Endothelial cell of umbilical vein (primary cell): ENCODE measurements around the gene UBE2F. TPM values are rescaled to one million over a fixed set of nuclear protein-coding genes. Genes with fewer than 3 reads are reported as not detected.

Source experiments
- BruUV-seq: library from RNA; stranded (reverse); fragments of 400-500 nt; replicated peaks from 2 replicates; lab custom pipeline; 2021; lab: Mats Ljungman, UMichigan
- CTCF ChIA-PET: fragments of 300-600, 350-600 bp; sonication (Branson Sonifier 250); formaldehyde crosslinking; loops from one replicate; lab custom pipeline; 2021; ENCODE audit warnings: antibody characterized with exemption, inconsistent platforms; lab: Charles Lee
- POLR2A ChIA-PET: fragments of 300-600, 350-600 bp; sonication (Branson Sonifier 250); formaldehyde crosslinking; loops from one replicate; lab custom pipeline; 2021; ENCODE audit warnings: antibody characterized with exemption, inconsistent platforms; lab: Charles Lee
- DNase-seq: peaks from one replicate; pipeline ENCODE4 v3.0.0-alpha.2; 2011; ENCODE audit warnings: low read depth, low spot score
- FAIRE-seq: peaks from 2 replicates; lab custom pipeline; 2011; peaks lifted over from hg19 to GRCh38; lab: Jason Lieb, UNC
- H2AFZ ChIP-seq: 2 replicates; pipeline ENCODE4 v1.6.0; 2012; ENCODE audit warnings: low read depth, low read length, control low read depth, inconsistent platforms
- H3K27ac ChIP-seq: 2 replicates; pipeline ENCODE4 v1.5.1; 2011; ENCODE audit warnings: low read depth, mild to moderate bottlenecking, control low read depth, low read length, moderate library complexity; ENCODE audit not compliant: insufficient read depth
- H3K27me3 ChIP-seq, 2 experiments: 2 replicates each; pipeline versions ENCODE4 v1.6.0 to v1.6.1; 2011; ENCODE audit warnings: low read length in 2 of 2, mixed read lengths in 1 of 2; ENCODE audit not compliant: control insufficient read depth in 2 of 2, insufficient read depth in 2 of 2
- H3K36me3 ChIP-seq, 2 experiments: 2 replicates in 1 of 2; 3 replicates in 1 of 2; pipeline ENCODE4 v1.5.1; 2011; ENCODE audit warnings: low read length in 2 of 2, mild to moderate bottlenecking in 1 of 2, moderate library complexity in 1 of 2; ENCODE audit not compliant: control insufficient read depth in 2 of 2, insufficient read depth in 2 of 2; ENCODE audit errors: extremely low read depth in 1 of 2
- H3K4me1 ChIP-seq: 3 replicates; pipeline ENCODE4 v1.5.1; 2011; ENCODE audit warnings: mild to moderate bottlenecking, low read length; ENCODE audit not compliant: control insufficient read depth, insufficient read depth; ENCODE audit errors: extremely low read depth
- H3K4me2 ChIP-seq: 2 replicates; pipeline ENCODE4 v1.6.1; 2011; ENCODE audit warnings: low read length, control low read depth, mixed read lengths; ENCODE audit not compliant: insufficient read depth
- H3K4me3 ChIP-seq, 3 experiments: fragments of 200-600 bp in 1 of 3; sonication (generic), shearing (Covaris generic) in 1 of 3; replicated peaks in 1 of 3; 2 replicates each; pipeline ENCODE4 v1.5.1; 2011 to 2016; ENCODE audit warnings: control low read depth in 3 of 3, low read length in 3 of 3, mild to moderate bottlenecking in 2 of 3, inconsistent platforms in 1 of 3, low read depth in 1 of 3, moderate library complexity in 1 of 3; ENCODE audit not compliant: insufficient read depth in 1 of 3
- H3K79me2 ChIP-seq: 2 replicates; pipeline ENCODE4 v1.6.0; 2012; ENCODE audit warnings: low read length, inconsistent platforms; ENCODE audit not compliant: control insufficient read depth, insufficient read depth
- H3K9ac ChIP-seq: replicated peaks from 2 replicates; pipeline ENCODE3; 2011; ENCODE audit warnings: low read length, control low read depth; ENCODE audit not compliant: insufficient read depth; ENCODE audit errors: extremely low read depth
- H3K9me1 ChIP-seq: replicated peaks from 3 replicates; pipeline ENCODE4 v1.6.0; 2011; ENCODE audit warnings: mild to moderate bottlenecking, low read length; ENCODE audit not compliant: control insufficient read depth, insufficient read depth; ENCODE audit errors: extremely low read depth
- H3K9me3 ChIP-seq: replicated peaks from 2 replicates; pipeline ENCODE4 v1.5.1; 2012; ENCODE audit warnings: low read length, inconsistent platforms; ENCODE audit not compliant: control insufficient read depth, insufficient read depth
- H4K20me1 ChIP-seq: replicated peaks from 2 replicates; pipeline ENCODE3; 2011; ENCODE audit warnings: mild to moderate bottlenecking, low read length; ENCODE audit not compliant: control insufficient read depth, insufficient read depth; ENCODE audit errors: extremely low read depth
- EZH2 ChIP-seq: IDR thresholded peaks from 2 replicates; pipeline ENCODE4 v1.6.1; 2012; ENCODE audit warnings: borderline replicate concordance, low read depth, mild to moderate bottlenecking, moderate library complexity, low read length, inconsistent platforms; ENCODE audit not compliant: severe bottlenecking
- FOS ChIP-seq: IDR thresholded peaks from 2 replicates; pipeline ENCODE4 v1.6.1; 2011; ENCODE audit warnings: mild to moderate bottlenecking, low read length, moderate library complexity, borderline replicate concordance; ENCODE audit not compliant: insufficient read depth
- GATA2 ChIP-seq: IDR thresholded peaks from 2 replicates; pipeline ENCODE4 v1.7.0; 2011; ENCODE audit warnings: low read depth, mild to moderate bottlenecking, moderate library complexity, mixed read lengths, low read length; ENCODE audit not compliant: insufficient read length, insufficient read depth
- JUN ChIP-seq: IDR thresholded peaks from 2 replicates; pipeline ENCODE4 v1.6.1; 2011; ENCODE audit warnings: borderline replicate concordance, low read depth; ENCODE audit not compliant: insufficient read length, insufficient read depth
- MYC ChIP-seq: IDR thresholded peaks from one replicate; pipeline ENCODE4 v1.6.1; 2011; ENCODE audit warnings: mild to moderate bottlenecking, low read depth, low read length
- POLR2A ChIP-seq: IDR thresholded peaks from 2 replicates; pipeline ENCODE4 v1.6.1; 2012; ENCODE audit warnings: low read depth, mild to moderate bottlenecking, control low read depth, low read length
- POLR2AphosphoS5 ChIP-seq: IDR thresholded peaks from 2 replicates; pipeline ENCODE4 v1.6.1; 2012; ENCODE audit warnings: low read depth, mild to moderate bottlenecking, control low read depth, low read length, moderate library complexity; ENCODE audit not compliant: insufficient read depth
- dilution Hi-C: fragments of 300-500 bp; cut with MboI; formaldehyde crosslinking; loops from one replicate; pipeline ENCODE4 v1.15.0; 2019; ENCODE audit warnings: low sequenced_read_pairs; ENCODE audit not compliant: extremely low pct_ligation_motif_present
- intact Hi-C: fragments of 100-400 bp; cut with micrococcal nuclease; formaldehyde crosslinking; loops from one replicate; pipeline ENCODE4 v1.10.0; 2022
- polyA plus RNA-seq, 4 experiments: library from polyadenylated mRNA; depleted of rRNA in 3 of 4; stranded (reverse) in 3 of 4; unstranded in 1 of 4; fragments of >200 nt; gene quantifications; 2 replicates each; pipeline versions ENCODE4 v1.2.1 to v1.2.3, GENCODE V29; 2011 to 2012; ENCODE audit warnings: missing spikeins in 1 of 4
- total RNA-seq: library from RNA; stranded (reverse); gene quantifications from 2 replicates; pipeline ENCODE4 v1.2.3, GENCODE V29; 2021
- TF ChIP-seq, protein P1 (sequence below): IDR thresholded peaks from 2 replicates; pipeline ENCODE4 v1.6.1; 2011; ENCODE audit not compliant: insufficient read depth, insufficient read length
- TF ChIP-seq, protein P2 (sequence below), 2 donors: IDR thresholded peaks; 1 replicate in 1 of 2; 2 replicates in 1 of 2; pipeline ENCODE4 v1.5.1; 2011; ENCODE audit warnings: low read length in 2 of 2, mild to moderate bottlenecking in 2 of 2, moderate library complexity in 2 of 2, control low read depth in 1 of 2, inconsistent platforms in 1 of 2, low read depth in 1 of 2; ENCODE audit not compliant: insufficient read depth in 1 of 2; ENCODE audit errors: extremely low read depth in 1 of 2

The UBE2F gene
- total and polyA plus RNA-seq, 2 donors (not counting 3 experiments of a cell fraction or from before 2014, with no cell fraction given) = 42.3 to 45.6 TPM

- H3K79me2 ChIP-seq = no peaks in the 10 kb centered on the region
- no peak for DNase-seq
- H3K9me3 ChIP-seq = no peaks in the 10 kb centered on the region
- H3K9ac ChIP-seq = no peak overlapping the region
- H3K4me2 ChIP-seq = no peak overlapping the region
- no peak for FAIRE-seq
- ChIA-PET POLR2A (no interaction called here), CTCF (no interaction called here)
- no peak overlapping the region for H2AFZ ChIP-seq
- no peaks in the 10 kb centered on the region for H4K20me1 ChIP-seq
- BruUV-seq = no TSS peak
- dilution Hi-C loops (no loop called here), intact Hi-C loops (no loop called here)
- no peaks in the 10 kb centered on the region for H3K27me3 ChIP-seq
- H3K36me3 ChIP-seq = peaks cover 0 to 5% of the 10 kb centered on the region in 2 experiments
- no peaks in the 10 kb centered on the region for H3K4me1 ChIP-seq
- no peak overlapping the region for H3K4me3 ChIP-seq
- TF ChIP-seq, protein P1, sequence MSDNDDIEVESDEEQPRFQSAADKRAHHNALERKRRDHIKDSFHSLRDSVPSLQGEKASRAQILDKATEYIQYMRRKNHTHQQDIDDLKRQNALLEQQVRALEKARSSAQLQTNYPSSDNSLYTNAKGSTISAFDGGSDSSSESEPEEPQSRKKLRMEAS = no peak
- TF ChIP-seq POLR2AphosphoS5 (no peak), FOS (no peak), EZH2 (no peak), MYC (no peak), GATA2 (no peak), JUN (no peak), POLR2A (no peak)
- TF ChIP-seq, protein P2, sequence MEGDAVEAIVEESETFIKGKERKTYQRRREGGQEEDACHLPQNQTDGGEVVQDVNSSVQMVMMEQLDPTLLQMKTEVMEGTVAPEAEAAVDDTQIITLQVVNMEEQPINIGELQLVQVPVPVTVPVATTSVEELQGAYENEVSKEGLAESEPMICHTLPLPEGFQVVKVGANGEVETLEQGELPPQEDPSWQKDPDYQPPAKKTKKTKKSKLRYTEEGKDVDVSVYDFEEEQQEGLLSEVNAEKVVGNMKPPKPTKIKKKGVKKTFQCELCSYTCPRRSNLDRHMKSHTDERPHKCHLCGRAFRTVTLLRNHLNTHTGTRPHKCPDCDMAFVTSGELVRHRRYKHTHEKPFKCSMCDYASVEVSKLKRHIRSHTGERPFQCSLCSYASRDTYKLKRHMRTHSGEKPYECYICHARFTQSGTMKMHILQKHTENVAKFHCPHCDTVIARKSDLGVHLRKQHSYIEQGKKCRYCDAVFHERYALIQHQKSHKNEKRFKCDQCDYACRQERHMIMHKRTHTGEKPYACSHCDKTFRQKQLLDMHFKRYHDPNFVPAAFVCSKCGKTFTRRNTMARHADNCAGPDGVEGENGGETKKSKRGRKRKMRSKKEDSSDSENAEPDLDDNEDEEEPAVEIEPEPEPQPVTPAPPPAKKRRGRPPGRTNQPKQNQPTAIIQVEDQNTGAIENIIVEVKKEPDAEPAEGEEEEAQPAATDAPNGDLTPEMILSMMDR (IDR thresholded peaks at IDR 0.05; ENCODE audit: extremely low read depth in 1 of 2, insufficient read depth in 1 of 2, low read depth in 1 of 2, low read length in 2 of 2) = no peak
- H3K9me1 ChIP-seq = no peaks in the 10 kb centered on the region
- no peak overlapping the region for H3K27ac ChIP-seq
These were observed 110.5 kb downstream of the UBE2F start for GRCh38 chr2:238077292-238077691.
